K562 (cell line): ENCODE results near the gene CCT4. TPM values are rescaled to one million over a fixed set of nuclear protein-coding genes. Genes with fewer than 3 reads are reported as not detected.
A peak's percentile ranks its signal among the peaks of the same experiment; 100 is the strongest.

ENCODE experiments used
- ATAC-seq: fragments of 200-7000 bp; cut with Tn5 transposase; 3 replicates; pipeline ENCODE4 v1.9.1; 2020; ENCODE audit warnings: moderate library complexity
- BruUV-seq: library from RNA; stranded (reverse); fragments of 400-500 nt; replicated peaks from 2 replicates; lab custom pipeline; 2021; lab: Mats Ljungman, UMichigan
- CTCF ChIA-PET: fragments of 300-600 bp; formaldehyde crosslinking; extraction: SDS; loops from one replicate; lab custom pipeline; 2021; ENCODE audit warnings: low intra/inter-chr PET ratio; lab: Yijun Ruan, JAX
- POLR2A ChIA-PET: fragments of 300-600, 350-650 bp; sonication (Branson Sonifier 250); formaldehyde crosslinking; extraction: SDS; loops from one replicate; lab custom pipeline; 2021; ENCODE audit warnings: antibody characterized with exemption, inconsistent platforms; lab: Yijun Ruan, JAX
- DNase-seq, 4 experiments: peaks; one replicate each; pipeline versions ENCODE4 v3.0.0 to v3.0.0-alpha.2; 2011 to 2018; ENCODE audit warnings: low spot score in 3 of 4, mixed read lengths in 3 of 4; ENCODE audit errors: extremely low read depth in 1 of 4
- FAIRE-seq: peaks from 2 replicates; lab custom pipeline; 2011; peaks lifted over from hg19 to GRCh38; lab: Jason Lieb, UNC
- H2AFZ ChIP-seq: 2 replicates; pipeline ENCODE4 v1.6.0; 2011; ENCODE audit warnings: low read depth, low read length, control low read depth, inconsistent platforms
- H3K27ac ChIP-seq: fragments of 200-600 bp; 3 replicates; pipeline ENCODE4 v1.8.0; 2011; ENCODE audit warnings: low read depth, mild to moderate bottlenecking, control low read depth, inconsistent platforms, low read length, moderate library complexity, mixed read lengths; ENCODE audit errors: extremely low read depth
- H3K27me3 ChIP-seq, 2 experiments: fragments of 300-600 bp in 1 of 2; 2 replicates in 1 of 2; 3 replicates in 1 of 2; pipeline versions ENCODE4 v1.6.0 to v1.8.0; 2011; ENCODE audit warnings: inconsistent platforms in 2 of 2, low read length in 2 of 2, mild to moderate bottlenecking in 1 of 2, mixed read lengths in 1 of 2, moderate library complexity in 1 of 2; ENCODE audit not compliant: control insufficient read depth in 2 of 2, insufficient read depth in 2 of 2
- H3K36me3 ChIP-seq: fragments of 300-600 bp; 3 replicates; pipeline ENCODE4 v1.8.0; 2011; ENCODE audit warnings: mild to moderate bottlenecking, low read length, inconsistent platforms; ENCODE audit not compliant: control insufficient read depth, insufficient read depth
- H3K4me1 ChIP-seq, 2 experiments: fragments of 200-600 bp in 1 of 2; replicated peaks in 1 of 2; 2 replicates in 1 of 2; 3 replicates in 1 of 2; pipeline versions ENCODE4 v1.5.1 to v1.8.0; 2011; ENCODE audit warnings: inconsistent platforms in 2 of 2, low read length in 2 of 2, mild to moderate bottlenecking in 1 of 2, mixed read lengths in 1 of 2, moderate library complexity in 1 of 2; ENCODE audit not compliant: control insufficient read depth in 2 of 2, insufficient read depth in 2 of 2
- H3K4me2 ChIP-seq: 2 replicates; pipeline ENCODE4 v1.6.1; 2011; ENCODE audit warnings: low read length, control low read depth, inconsistent platforms, mixed read lengths; ENCODE audit not compliant: insufficient read depth
- H3K4me3 ChIP-seq: fragments of 200-600 bp; sonication (generic), shearing (Covaris generic); 2 replicates; pipeline ENCODE4 v1.5.1; 2016; ENCODE audit warnings: control low read depth, inconsistent platforms
- H3K79me2 ChIP-seq: fragments of 200-600 bp; 3 replicates; pipeline ENCODE4 v1.8.0; 2011; ENCODE audit warnings: low read length, inconsistent platforms; ENCODE audit not compliant: control insufficient read depth, insufficient read depth
- H3K9ac ChIP-seq, 2 experiments: 2 replicates each; pipeline versions ENCODE4 v1.6.0 to v1.6.1; 2011; ENCODE audit warnings: low read depth in 2 of 2, low read length in 2 of 2, control low read depth in 1 of 2, inconsistent platforms in 1 of 2, mild to moderate bottlenecking in 1 of 2, mixed read lengths in 1 of 2; ENCODE audit not compliant: insufficient read depth in 1 of 2
- H3K9me1 ChIP-seq: one replicate; pipeline ENCODE4 v1.6.0; 2011; ENCODE audit warnings: inconsistent platforms, mild to moderate bottlenecking, low read length, moderate library complexity; ENCODE audit not compliant: control insufficient read depth, insufficient read depth
- H3K9me3 ChIP-seq: replicated peaks from 2 replicates; pipeline ENCODE4 v1.5.1; 2011; ENCODE audit warnings: low read depth, low read length, inconsistent platforms; ENCODE audit not compliant: control insufficient read depth, insufficient read depth
- H4K20me1 ChIP-seq: replicated peaks from 2 replicates; pipeline ENCODE4 v1.6.1; 2011; ENCODE audit warnings: low read length, inconsistent platforms, mixed read lengths; ENCODE audit not compliant: control insufficient read depth, insufficient read depth
- CTCF ChIP-seq, 3 experiments: IDR thresholded peaks in 2 of 3; conservative IDR thresholded peaks in 1 of 3; 2 replicates each; pipeline ENCODE4 v1.5.1; 2011 to 2012; ENCODE audit warnings: low read length in 3 of 3, mild to moderate bottlenecking in 3 of 3, control low read depth in 2 of 3, improper control_type of control experiment in 1 of 3, inconsistent platforms in 1 of 3, low read depth in 1 of 3, mixed read lengths in 1 of 3, moderate library complexity in 1 of 3; ENCODE audit not compliant: insufficient read depth in 2 of 3
- RAD21 ChIP-seq, 2 experiments: fragments of 250-450 bp in 1 of 2; fragments of 450-650 bp in 1 of 2; sonication (Bioruptor Pico) in 1 of 2; formaldehyde crosslinking in 1 of 2; IDR thresholded peaks in 1 of 2; conservative IDR thresholded peaks in 1 of 2; 2 replicates each; pipeline versions ENCODE4 v1.4.0 to v1.8.0; 2020 to 2022; ENCODE audit warnings: mild to moderate bottlenecking in 2 of 2, moderate library complexity in 1 of 2
- SRSF3 ChIP-seq: fragments of 200-400 bp; formaldehyde crosslinking; IDR thresholded peaks from 2 replicates; pipeline ENCODE4 v1.6.1; 2016; ENCODE audit warnings: mild to moderate bottlenecking, low read length, moderate library complexity; ENCODE audit not compliant: insufficient read depth
- ZNF280B ChIP-seq: fragments of 250-450 bp; sonication (Bioruptor Pico); IDR thresholded peaks from 2 replicates; pipeline ENCODE4 v1.5.1; 2021; ENCODE audit warnings: mild to moderate bottlenecking
- WGBS: fragments of 100-300 bp; shearing (Covaris generic); methylation state at CpG from one replicate; pipeline ENCODE4 v1.1.6; 2016; ENCODE audit warnings: low coverage, mixed read lengths; ENCODE audit not compliant: insufficient coverage; ENCODE audit errors: missing lambda C conversion rate; 5-methylcytosine and 5-hydroxymethylcytosine counted together
- in situ Hi-C: fragments of 300-500 bp; cut with MboI; formaldehyde crosslinking; loops from 4 replicates; pipeline ENCODE4 v1.15.0; 2018; ENCODE audit warnings: inconsistent platforms, mixed read lengths
- intact Hi-C: fragments of 100-400 bp; cut with micrococcal nuclease; formaldehyde crosslinking; loops from 2 replicates; pipeline ENCODE4 v1.14.2; 2022
- polyA plus RNA-seq, 8 experiments: library from polyadenylated mRNA; depleted of rRNA in 4 of 8; stranded (reverse) in 5 of 8; unstranded in 3 of 8; fragments of >200 nt; fragmentation: Nextera tagmentation in 2 of 8; fragmentation: Illumina TruSeq in 1 of 8; extraction: Ambion mirVana in 2 of 8; extraction: Trizol in 1 of 8; gene quantifications; 2 replicates each; pipeline versions ENCODE4 v1.2.1 to v1.2.3, GENCODE V29; 2011 to 2014; ENCODE audit warnings: inconsistent platforms in 1 of 8, missing spikeins in 1 of 8
- total RNA-seq, 7 experiments: library from RNA; depleted of rRNA in 6 of 7; stranded (reverse); fragments of >200 nt in 6 of 7; fragmentation: Illumina TruSeq in 2 of 7; extraction: Trizol in 2 of 7; gene quantifications; 2 replicates each; pipeline versions ENCODE4 v1.2.1 to v1.2.3, GENCODE V29; 2011 to 2021; ENCODE audit warnings: low replicate concordance in 1 of 7

Gene CCT4
- total and polyA plus RNA-seq, 9 of the 15 experiments (the other 6 are each of a cell fraction or from before 2014, with no cell fraction given) = 101 to 368 (median 303) TPM

GRCh38 chr2:61911510-61911909 lies 23.1 kb upstream of the CCT4 start:
- intact Hi-C loops (loop anchor here (5.0 kb wide), 1 partner anchor 1204 kb away; no protein-coding TSS in a partner anchor), in situ Hi-C loops (no loop called here)
- no TSS peak for BruUV-seq
- ChIA-PET POLR2A (interaction anchor here (1.2 kb wide), 1 partner anchor 22 kb away, joined by 3 read pairs; no protein-coding TSS in a partner anchor), CTCF (no interaction called here)
- FAIRE-seq = peak; percentile 40
- Histone ChIP-seq H3K4me1 (no peaks in the 10 kb centered on the region), H3K36me3 (no peaks in the 10 kb centered on the region), H3K9ac (no peak overlapping the region), H3K4me3 (no peak overlapping the region), H3K4me2 (no peak overlapping the region), H3K9me3 (no peaks in the 10 kb centered on the region), H3K27ac (no peak overlapping the region), H2AFZ (no peak overlapping the region), H3K9me1 (no peaks in the 10 kb centered on the region), H3K27me3 (no peaks in the 10 kb centered on the region), H4K20me1 (no peaks in the 10 kb centered on the region), H3K79me2 (no peaks in the 10 kb centered on the region)
- 71% methylated on average over 4 of the region's 4 CpGs for WGBS
- peak in 1 of 4 experiments; percentile 21 for DNase-seq
- ATAC-seq = peak; percentile 83
- no peak for TF ChIP-seq ZNF280B (CRISPR knock-in tag)
- TF ChIP-seq RAD21 (CRISPR knock-in tag; conservative IDR thresholded peaks at IDR 0.05 in 1 of 2, IDR thresholded peaks at IDR 0.05 in 1 of 2) = peak in 1 of 2 experiments; percentile 49; a peak in 2 of 4 replicates
- TF ChIP-seq CTCF (IDR thresholded peaks at IDR 0.05 in 2 of 3, conservative IDR thresholded peaks at IDR 0.05 in 1 of 3; ENCODE audit: insufficient read depth in 2 of 3, low read depth in 1 of 3, low read length in 3 of 3) = peak; percentile 33 to 50 (median 39); a peak in 4 of 6 replicates
- no peak for TF ChIP-seq SRSF3
